ENCODE results near the gene ERP27. TPM values are rescaled to one million over a fixed set of nuclear protein-coding genes. Genes with fewer than 3 reads are reported as not detected.

ERP27 gene
- 1 to 10 TPM; 1.5 to 5.0 TPM for total RNA-seq

DNA sequence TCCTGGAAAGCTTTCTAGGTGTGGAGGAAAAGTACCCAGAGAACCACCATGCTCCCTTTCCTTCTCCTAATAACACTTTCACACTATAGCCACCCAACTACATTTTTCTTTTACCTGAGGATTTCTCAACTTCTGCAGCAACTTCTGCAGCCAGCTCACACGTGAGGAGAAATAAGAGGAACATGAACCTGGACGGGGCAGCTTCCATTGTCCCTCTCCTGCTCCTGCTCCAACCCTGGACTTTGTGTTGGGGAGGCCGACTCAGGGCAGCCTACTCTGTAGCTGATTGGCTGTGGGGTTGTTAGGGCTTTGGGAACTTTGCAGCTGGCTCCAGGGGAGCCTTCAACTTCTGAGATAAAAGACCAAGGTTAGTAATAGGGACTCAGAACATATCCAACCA is at the start of gene ERP27:
TSS of gene ERP27 (minus strand) at position 237 of the 400 bp plus-strand sequence. CDS start at position 208, 29 bp downstream.
- ATAC-seq (no peak), DNase-seq (ENCODE audit: low spot score in 2 of 2) (no peak)
- H3K27ac Mint-ChIP-seq = peak within 1 kb of the TSS; percentile 45 to 93
- peaks cover 32 to 70% of the 10 kb centered on the region in 2 donors for H3K36me3 Mint-ChIP-seq
- peaks cover 0 to 8% of the 10 kb centered on the region in 2 donors for H3K9me3 Mint-ChIP-seq

DNA sequence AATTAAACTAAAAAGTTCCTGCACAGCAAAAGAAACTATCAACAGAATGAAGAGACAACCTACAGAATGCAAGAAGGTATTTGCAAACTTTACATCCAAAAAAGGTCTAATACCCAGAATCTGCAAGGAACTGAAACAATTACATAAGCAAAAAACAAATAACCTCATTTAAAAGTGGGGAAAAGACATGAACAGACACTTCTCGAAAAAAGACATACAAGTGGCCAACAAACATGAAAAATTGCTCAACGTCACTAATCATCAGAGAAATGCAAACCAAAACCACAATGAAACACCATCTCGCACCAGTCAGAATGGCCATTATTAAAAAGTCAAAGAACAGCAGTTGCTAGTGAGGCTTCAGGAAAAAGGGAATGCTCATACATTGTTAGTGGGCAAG is 49.7 kb upstream of the ERP27 start:
- Mint-ChIP-seq H3K9me3 (peaks cover 0 to 6% of the 10 kb centered on the region in 2 donors), H3K27ac (no peak overlapping the region), H3K36me3 (peaks cover 0 to 12% of the 10 kb centered on the region in 2 donors)
- DNase-seq (ENCODE audit: low spot score in 2 of 2) (no peak), ATAC-seq (no peak)

GRCh38 chr12:14986449-14986848 is 48.1 kb upstream of the ERP27 start:
- Mint-ChIP-seq H3K9me3 (peaks cover 0 to 5% of the 10 kb centered on the region in 2 donors), H3K27ac (no peak overlapping the region), H3K36me3 (peaks cover 0 to 10% of the 10 kb centered on the region in 2 donors)
- ATAC-seq = no peak
- no peak for DNase-seq (ENCODE audit: low spot score in 2 of 2)

DNA sequence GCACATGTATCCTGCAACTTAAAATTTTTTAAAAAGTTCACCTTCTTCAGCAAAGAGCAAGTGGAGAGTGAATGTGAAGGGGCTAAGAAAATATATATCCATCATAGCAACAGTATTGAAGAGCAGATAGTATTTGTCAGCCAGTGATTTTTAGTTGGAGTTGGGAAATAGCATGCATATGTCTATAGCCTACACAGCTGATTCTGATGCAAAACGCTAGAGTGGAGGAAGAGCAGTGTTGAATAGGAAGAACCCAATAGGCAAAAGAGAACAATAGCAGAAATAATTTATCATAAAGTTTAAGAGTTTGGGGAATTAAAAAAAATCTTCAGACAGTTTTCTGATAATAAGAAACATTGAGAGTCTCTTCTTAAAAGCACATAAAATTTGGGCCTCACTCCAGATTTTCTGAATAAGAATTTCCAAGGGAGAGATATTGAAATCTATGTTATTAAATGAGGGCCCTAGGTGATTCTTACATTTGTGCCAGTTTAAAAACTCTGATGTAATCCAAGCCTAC is 46.5 kb upstream of the ERP27 start:
- no peaks in the 10 kb centered on the region for H3K9me3 Mint-ChIP-seq
- H3K36me3 Mint-ChIP-seq = no peaks in the 10 kb centered on the region
- ATAC-seq (no peak), DNase-seq (ENCODE audit: low spot score in 2 of 2) (no peak)
- no peak overlapping the region for H3K27ac Mint-ChIP-seq

DNA sequence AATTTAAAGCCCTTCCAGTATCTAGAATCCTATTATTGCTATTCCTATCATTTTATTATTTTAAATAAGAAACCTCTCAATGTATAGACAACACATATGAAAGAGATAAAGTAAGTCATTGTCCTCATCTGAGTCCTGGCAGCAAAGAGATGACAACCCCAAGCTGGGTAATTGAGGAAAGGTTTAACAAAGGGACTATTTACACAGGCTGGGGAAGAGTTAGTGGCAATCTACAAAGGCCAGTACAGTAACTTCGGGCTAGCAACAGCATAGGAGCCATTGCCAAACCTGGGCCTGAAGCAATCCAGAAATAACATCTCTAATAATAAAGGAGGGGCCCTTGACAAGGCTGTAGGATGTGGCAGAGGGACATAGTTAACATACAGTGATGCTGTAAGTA is 45.7 kb upstream of the ERP27 start:
- ATAC-seq (no peak), DNase-seq (ENCODE audit: low spot score in 2 of 2) (no peak)
- Mint-ChIP-seq H3K27ac (no peak overlapping the region), H3K36me3 (no peaks in the 10 kb centered on the region), H3K9me3 (no peaks in the 10 kb centered on the region)

- DNase-seq (ENCODE audit: low spot score in 2 of 2) = no peak
- Mint-ChIP-seq H3K9me3 (no peaks in the 10 kb centered on the region), H3K27ac (peak overlapping the region; percentile 61 to 68)
Observed at GRCh38 chr12:14982991-14983390, 44.7 kb upstream of the ERP27 start.

DNA sequence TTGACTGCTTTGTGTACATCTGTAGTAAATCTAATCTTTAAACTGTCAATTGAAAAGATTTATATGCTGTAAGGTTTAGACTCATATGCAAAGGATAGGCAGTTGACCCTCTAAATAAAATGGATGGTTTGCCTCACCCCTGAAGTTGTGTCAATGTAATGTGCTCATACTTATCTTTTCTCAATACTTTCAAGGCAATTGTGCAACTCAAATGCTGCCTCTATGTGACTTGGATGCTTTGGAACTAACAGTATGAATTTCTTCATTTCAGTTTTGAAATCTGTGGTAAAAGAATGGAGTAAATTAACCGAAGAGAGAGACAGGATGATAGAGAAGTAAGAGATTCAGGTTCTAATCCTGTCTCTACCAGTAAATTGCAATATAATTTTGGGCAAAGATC is 44.2 kb upstream of the ERP27 start:
- no peaks in the 10 kb centered on the region for H3K9me3 Mint-ChIP-seq
- H3K27ac Mint-ChIP-seq = peak overlapping the region in 1 of 2 donors; percentile 68
- no peaks in the 10 kb centered on the region for H3K36me3 Mint-ChIP-seq
- DNase-seq (ENCODE audit: low spot score in 2 of 2) = no peak
- peak in 1 of 2 donors; percentile 11 for ATAC-seq

More at GRCh38 chr12:14982991-14983390, 44.7 kb upstream of the ERP27 start:
- H3K36me3 Mint-ChIP-seq = no peaks in the 10 kb centered on the region
- peak in 1 of 2 donors; percentile 45 for ATAC-seq

- ATAC-seq (peak in 1 of 2 donors; percentile 26), DNase-seq (ENCODE audit: low spot score in 2 of 2) (no peak)
- Mint-ChIP-seq H3K9me3 (no peaks in the 10 kb centered on the region), H3K36me3 (no peaks in the 10 kb centered on the region), H3K27ac (peak overlapping the region in 1 of 2 donors; percentile 6)
Observed at GRCh38 chr12:14981049-14981448, 42.7 kb upstream of the ERP27 start.

- DNase-seq (ENCODE audit: low spot score in 2 of 2) = no peak
- no peaks in the 10 kb centered on the region for H3K36me3 Mint-ChIP-seq
- ATAC-seq = no peak
- H3K9me3 Mint-ChIP-seq = no peaks in the 10 kb centered on the region
- no peak overlapping the region for H3K27ac Mint-ChIP-seq
Observed at GRCh38 chr12:14979468-14979867, 41.1 kb upstream of the ERP27 start.

- H3K36me3 Mint-ChIP-seq = no peaks in the 10 kb centered on the region
- no peak overlapping the region for H3K27ac Mint-ChIP-seq
- H3K9me3 Mint-ChIP-seq = peaks cover under 1% of the 10 kb centered on the region in 2 donors
- DNase-seq (ENCODE audit: low spot score in 2 of 2) (no peak), ATAC-seq (no peak)
Observed at GRCh38 chr12:14976658-14977057, 38.3 kb upstream of the ERP27 start.

GRCh38 chr12:14975457-14975856 is 37.1 kb upstream of the ERP27 start:
- DNase-seq (ENCODE audit: low spot score in 2 of 2) (no peak), ATAC-seq (no peak)
- Mint-ChIP-seq H3K9me3 (peaks cover 3 to 4% of the 10 kb centered on the region in 2 donors), H3K27ac (no peak overlapping the region), H3K36me3 (peaks cover 0 to 8% of the 10 kb centered on the region in 2 donors)

DNA sequence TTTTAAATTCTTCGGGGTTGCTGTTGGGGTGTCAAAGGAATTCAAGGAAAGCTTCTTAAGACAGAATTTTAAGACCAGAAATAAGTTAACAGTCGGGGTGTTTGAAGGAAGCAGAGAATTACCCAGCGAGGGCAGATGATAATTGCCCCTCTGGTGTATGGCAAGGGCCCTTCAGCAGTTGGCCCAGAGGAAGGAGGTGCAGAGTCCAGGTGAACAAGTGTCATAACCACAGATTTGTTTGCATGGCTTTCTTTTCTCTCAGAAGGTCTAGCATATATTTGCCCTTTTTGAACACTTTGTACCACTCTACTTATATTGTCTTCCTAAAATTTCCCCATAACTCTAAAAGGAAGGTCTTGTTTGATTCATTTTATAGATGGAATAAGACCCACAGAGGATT is 36.3 kb upstream of the ERP27 start:
- Mint-ChIP-seq H3K36me3 (peaks cover 0 to 14% of the 10 kb centered on the region in 2 donors), H3K27ac (no peak overlapping the region), H3K9me3 (peaks cover 4 to 7% of the 10 kb centered on the region in 2 donors)
- DNase-seq (ENCODE audit: low spot score in 2 of 2) (no peak), ATAC-seq (no peak)

- Mint-ChIP-seq H3K9me3 (peaks cover 4 to 10% of the 10 kb centered on the region in 2 donors), H3K36me3 (peaks cover 0 to 14% of the 10 kb centered on the region in 2 donors), H3K27ac (no peak within 1 kb of the TSS)
- no peak for ATAC-seq
- DNase-seq (ENCODE audit: low spot score in 2 of 2) = no peak
Observed at GRCh38 chr12:14972816-14973215, 34.5 kb upstream of the ERP27 start, which contains the start of gene PDE6H. Gene PDE6H (plus strand): TSS chr12:14973042. CDS start chr12:14978013, 4,971 bp downstream.

DNA sequence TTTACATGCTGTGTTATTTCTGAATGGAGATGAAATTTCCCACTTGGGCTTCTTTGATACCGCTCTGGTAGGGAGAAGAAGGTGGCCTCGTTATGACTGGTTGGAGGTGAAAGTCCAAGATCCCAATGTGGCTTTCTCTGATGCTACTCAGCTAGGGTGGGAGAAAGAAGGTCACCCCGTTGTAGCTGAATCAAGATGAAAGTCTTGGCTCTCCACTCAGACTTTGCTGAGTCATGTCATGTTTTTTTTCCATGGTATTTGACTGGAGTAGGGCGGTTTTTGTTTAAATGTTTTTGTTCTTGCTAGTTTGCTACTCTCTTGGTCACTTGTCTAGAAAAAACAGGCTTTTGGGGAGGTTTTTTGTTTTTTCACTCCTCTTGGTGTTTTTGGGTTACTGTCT is 32.1 kb upstream of the ERP27 start:
- Mint-ChIP-seq H3K27ac (no peak overlapping the region), H3K36me3 (peaks cover 0 to 14% of the 10 kb centered on the region in 2 donors), H3K9me3 (peaks cover 4 to 10% of the 10 kb centered on the region in 2 donors)
- peak in 1 of 2 donors; percentile 73 for ATAC-seq
- no peak for DNase-seq (ENCODE audit: low spot score in 2 of 2)

GRCh38 chr12:14968478-14968877 is 30.1 kb upstream of the ERP27 start:
- ATAC-seq (no peak), DNase-seq (ENCODE audit: low spot score in 2 of 2) (no peak)
- H3K9me3 Mint-ChIP-seq = peaks cover 10 to 15% of the 10 kb centered on the region in 2 donors
- no peak overlapping the region for H3K27ac Mint-ChIP-seq
- peaks cover 7 to 14% of the 10 kb centered on the region in 2 donors for H3K36me3 Mint-ChIP-seq

DNA sequence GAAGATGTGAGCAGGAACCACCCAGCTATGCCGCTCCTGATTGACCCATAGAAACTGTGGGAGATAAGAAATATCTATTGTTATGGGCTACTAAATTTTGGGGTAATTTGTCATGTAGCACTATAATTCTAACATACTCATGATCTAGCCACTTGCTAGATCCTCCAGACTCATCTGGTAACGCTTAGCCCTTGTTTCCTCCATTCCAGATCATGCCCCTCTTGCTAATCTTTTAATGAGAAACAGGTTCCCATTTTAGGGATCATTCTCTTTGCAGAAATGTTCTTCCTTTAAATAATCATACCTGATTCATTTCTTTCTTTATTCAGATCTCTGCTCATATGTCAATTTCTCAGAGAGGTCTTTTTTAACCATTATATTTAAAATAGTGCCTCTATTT is 26.9 kb upstream of the ERP27 start:
- Mint-ChIP-seq H3K27ac (peak overlapping the region in 1 of 2 donors; percentile 99), H3K9me3 (peaks cover 5 to 14% of the 10 kb centered on the region in 2 donors), H3K36me3 (peaks cover 17 to 21% of the 10 kb centered on the region in 2 donors)
- ATAC-seq (no peak), DNase-seq (ENCODE audit: low spot score in 2 of 2) (no peak)

GRCh38 chr12:14964406-14964805 is 26.1 kb upstream of the ERP27 start:
- Mint-ChIP-seq H3K27ac (peak overlapping the region in 1 of 2 donors; percentile 99), H3K36me3 (peaks cover 21 to 27% of the 10 kb centered on the region in 2 donors)
- no peak for ATAC-seq

DNA sequence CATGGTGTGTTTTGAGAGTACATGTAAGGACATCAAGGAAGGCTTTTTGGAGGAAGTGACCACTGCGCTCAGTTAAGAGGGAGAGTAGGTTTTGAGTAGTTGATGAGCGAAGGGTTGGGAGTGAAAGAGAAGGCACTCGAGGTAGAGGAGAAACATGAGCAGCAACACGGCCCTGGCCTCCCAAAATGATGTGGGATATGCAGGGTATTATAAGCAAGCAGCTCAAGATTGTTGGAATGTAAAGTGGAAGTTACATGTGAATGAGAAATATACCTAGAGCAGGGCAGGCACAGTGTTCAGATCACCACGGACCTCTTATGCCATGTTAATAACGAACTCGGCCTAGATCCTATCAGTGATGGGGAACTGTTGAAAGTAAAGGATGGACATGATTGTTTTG is 25.2 kb upstream of the ERP27 start:
- H3K9me3 Mint-ChIP-seq = peaks cover 5 to 7% of the 10 kb centered on the region in 2 donors
- DNase-seq (ENCODE audit: low spot score in 2 of 2) (no peak), ATAC-seq (no peak)
- H3K27ac Mint-ChIP-seq = peak overlapping the region; percentile 1 to 99
- peaks cover 30 to 36% of the 10 kb centered on the region in 2 donors for H3K36me3 Mint-ChIP-seq

More at GRCh38 chr12:14964406-14964805, 26.1 kb upstream of the ERP27 start:
- H3K9me3 Mint-ChIP-seq = peaks cover 5 to 10% of the 10 kb centered on the region in 2 donors
- DNase-seq (ENCODE audit: low spot score in 2 of 2) = no peak
